Measurements from ENCODE around the gene RASAL1. TPM values are rescaled to one million over a fixed set of nuclear protein-coding genes. Genes with fewer than 3 reads are reported as not detected.

The RASAL1 gene
- total and polyA plus RNA-seq, 8 donors: 3.0 to 62.0 (median 23.8) TPM

DNA sequence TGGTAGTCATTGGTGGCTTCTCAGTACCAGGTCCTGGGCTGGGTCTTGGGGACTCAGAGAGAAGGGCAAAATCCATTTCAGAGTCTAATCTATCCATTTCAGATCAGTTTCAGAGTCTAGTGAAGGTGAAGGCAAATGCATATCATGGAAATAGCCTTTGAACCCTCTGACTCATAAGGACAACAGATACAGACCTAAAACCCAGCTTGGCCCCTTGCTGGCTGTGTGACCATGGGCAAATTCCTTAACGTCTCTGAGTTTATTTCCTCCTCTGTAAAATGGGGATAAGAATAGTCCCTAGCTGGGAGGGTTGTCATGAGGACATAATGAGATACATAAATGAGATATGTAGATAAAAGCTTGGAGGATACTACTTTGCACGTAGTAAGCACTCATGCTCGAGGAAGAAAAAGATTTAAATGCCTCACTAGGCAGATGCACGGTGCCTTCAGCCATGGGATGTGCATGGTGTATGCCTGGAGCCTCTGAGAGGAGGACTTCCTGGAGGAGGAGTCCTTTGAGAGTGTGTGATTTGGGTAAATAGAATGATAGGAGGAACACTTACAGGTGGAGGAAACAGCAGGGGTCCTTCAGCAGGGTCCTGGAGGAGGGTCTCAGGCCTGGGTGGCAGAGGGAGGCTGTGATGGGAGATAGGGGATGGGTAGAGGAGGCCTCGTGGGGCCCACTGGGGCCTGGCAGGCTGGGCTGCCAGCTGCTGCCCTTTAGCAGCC, 71.0 kb downstream of the RASAL1 start:
- intact Hi-C loops (cut with DNase I; ENCODE audit: low total_unique reads): no loop called here
- no peak for DNase-seq
- WGBS, 5 donors: 52 to 59% (median 56%) methylated on average over 5 of the region's 5 CpGs
- H3K4me3 ChIP-seq: no peak overlapping the region
- no peaks in the 10 kb centered on the region for H3K9me3 ChIP-seq
- peaks cover 0 to 10% (median 0%) of the 10 kb centered on the region in 4 donors for H3K4me1 ChIP-seq
- H3K27me3 ChIP-seq: peaks cover 11 to 64% (median 22%) of the 10 kb centered on the region in 3 donors
- H3K27ac ChIP-seq: no peak overlapping the region
- H3K36me3 ChIP-seq: no peaks in the 10 kb centered on the region
- no peak for TF ChIP-seq POLR2A (IDR thresholded peaks at IDR 0.05)
- no peak for TF ChIP-seq POLR2AphosphoS5 (IDR thresholded peaks at IDR 0.05)
- TF ChIP-seq EP300 (IDR thresholded peaks at IDR 0.05): no peak
- TF ChIP-seq, protein P1, sequence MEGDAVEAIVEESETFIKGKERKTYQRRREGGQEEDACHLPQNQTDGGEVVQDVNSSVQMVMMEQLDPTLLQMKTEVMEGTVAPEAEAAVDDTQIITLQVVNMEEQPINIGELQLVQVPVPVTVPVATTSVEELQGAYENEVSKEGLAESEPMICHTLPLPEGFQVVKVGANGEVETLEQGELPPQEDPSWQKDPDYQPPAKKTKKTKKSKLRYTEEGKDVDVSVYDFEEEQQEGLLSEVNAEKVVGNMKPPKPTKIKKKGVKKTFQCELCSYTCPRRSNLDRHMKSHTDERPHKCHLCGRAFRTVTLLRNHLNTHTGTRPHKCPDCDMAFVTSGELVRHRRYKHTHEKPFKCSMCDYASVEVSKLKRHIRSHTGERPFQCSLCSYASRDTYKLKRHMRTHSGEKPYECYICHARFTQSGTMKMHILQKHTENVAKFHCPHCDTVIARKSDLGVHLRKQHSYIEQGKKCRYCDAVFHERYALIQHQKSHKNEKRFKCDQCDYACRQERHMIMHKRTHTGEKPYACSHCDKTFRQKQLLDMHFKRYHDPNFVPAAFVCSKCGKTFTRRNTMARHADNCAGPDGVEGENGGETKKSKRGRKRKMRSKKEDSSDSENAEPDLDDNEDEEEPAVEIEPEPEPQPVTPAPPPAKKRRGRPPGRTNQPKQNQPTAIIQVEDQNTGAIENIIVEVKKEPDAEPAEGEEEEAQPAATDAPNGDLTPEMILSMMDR (IDR thresholded peaks at IDR 0.05): no peak

GRCh38 chr12:113063396-113064350, 71.9 kb downstream of the RASAL1 start:
- H3K36me3 ChIP-seq: no peaks in the 10 kb centered on the region
- 74 to 83% (median 77%) methylated on average over 6 to 9 of the region's 9 CpGs for WGBS, 5 donors
- H3K9me3 ChIP-seq: no peaks in the 10 kb centered on the region
- TF ChIP-seq, protein P1 (IDR thresholded peaks at IDR 0.05): no peak
- no peak for TF ChIP-seq EP300 (IDR thresholded peaks at IDR 0.05)
- no peak for TF ChIP-seq POLR2AphosphoS5 (IDR thresholded peaks at IDR 0.05)
- TF ChIP-seq POLR2A (IDR thresholded peaks at IDR 0.05): no peak
- H3K27ac ChIP-seq: no peak overlapping the region
- DNase-seq: no peak
- intact Hi-C loops (cut with DNase I; ENCODE audit: low total_unique reads): no loop called here
- H3K4me1 ChIP-seq: peaks cover 0 to 10% (median 0%) of the 10 kb centered on the region in 4 donors
- no peak overlapping the region for H3K4me3 ChIP-seq
- peaks cover 11 to 64% (median 22%) of the 10 kb centered on the region in 3 donors for H3K27me3 ChIP-seq

- WGBS, 5 donors: 55 to 61% (median 56%) methylated on average over 21 to 23 of the region's 23 CpGs
- intact Hi-C loops (cut with DNase I; ENCODE audit: low total_unique reads): no loop called here
- Histone ChIP-seq H3K4me1 (peaks cover 0 to 10% (median 0%) of the 10 kb centered on the region in 4 donors), H3K27me3 (peaks cover 11 to 73% (median 25%) of the 10 kb centered on the region in 3 donors), H3K36me3 (no peaks in the 10 kb centered on the region), H3K4me3 (no peak overlapping the region), H3K9me3 (no peaks in the 10 kb centered on the region), H3K27ac (no peak overlapping the region)
- DNase-seq: no peak
- TF ChIP-seq EP300 (IDR thresholded peaks at IDR 0.05) (no peak), POLR2A (IDR thresholded peaks at IDR 0.05) (no peak), POLR2AphosphoS5 (IDR thresholded peaks at IDR 0.05) (no peak)
- TF ChIP-seq, protein P1 (IDR thresholded peaks at IDR 0.05): no peak
Observed at GRCh38 chr12:113062502-113063395, 72.8 kb downstream of the RASAL1 start.

Data from stomach (tissue), 9 donors.